ENCODE results near the gene ALKBH3. TPM values are rescaled to one million over a fixed set of nuclear protein-coding genes. Genes with fewer than 3 reads are reported as not detected.

Gene ALKBH3
- total RNA-seq, 1 donor from 2014 or later = 37.4 TPM

DNA sequence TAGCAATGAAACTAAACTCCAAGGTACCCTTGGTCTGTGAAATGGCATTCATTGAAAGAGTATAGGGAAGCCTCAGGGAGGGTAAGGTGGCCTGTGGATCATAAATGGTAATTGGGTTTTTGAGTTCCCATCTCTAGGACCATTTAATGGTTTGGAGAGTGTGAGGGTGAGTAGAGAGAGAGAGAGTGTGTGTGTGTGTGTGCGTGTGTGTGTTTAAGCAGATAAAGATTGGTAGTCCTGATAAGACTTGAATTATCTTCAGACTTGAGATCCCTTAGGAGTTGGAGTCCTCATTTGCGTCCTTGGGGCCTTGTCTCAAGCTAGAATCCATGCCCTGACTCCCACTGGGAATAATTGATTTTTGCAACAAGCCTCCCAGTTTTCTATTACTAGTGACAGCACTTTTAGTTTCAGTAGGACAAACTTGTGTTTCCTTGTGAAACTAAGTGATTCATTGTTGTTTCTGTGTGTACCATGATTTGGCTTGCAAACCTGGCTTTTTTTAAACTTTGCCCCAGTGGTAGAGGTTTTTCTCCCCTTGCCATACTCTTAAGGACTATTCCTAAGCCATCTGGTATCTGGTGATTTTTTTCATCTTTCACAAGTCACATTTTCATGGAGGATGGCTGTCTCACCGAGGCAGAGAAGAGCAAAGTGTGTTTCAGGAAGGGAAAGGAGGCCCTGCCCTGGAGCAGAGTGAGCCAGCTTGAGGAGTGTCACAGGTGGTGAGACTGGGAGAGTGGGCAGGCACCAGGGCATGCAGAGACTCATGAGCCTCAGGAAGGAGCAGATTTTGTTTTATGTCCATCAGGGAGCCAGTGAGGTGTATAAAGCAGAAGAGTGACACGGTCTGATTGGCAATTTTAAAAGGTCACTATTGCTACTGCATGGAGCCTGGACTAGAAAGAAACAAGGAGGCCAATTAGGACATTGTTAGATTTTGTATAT is 26.7 kb downstream of the ALKBH3 start:
- Mint-ChIP-seq H3K27ac (no peak overlapping the region), H3K36me3 (peaks cover 6% of the 10 kb centered on the region), H3K4me1 (peaks cover 19% of the 10 kb centered on the region), H3K27me3 (ENCODE audit: insufficient read depth, low read depth) (no peaks in the 10 kb centered on the region), H3K4me3 (no peak overlapping the region), H3K9me3 (no peaks in the 10 kb centered on the region)
- H3F3A ChIP-seq (ENCODE audit: low read depth) = no peaks in the 10 kb centered on the region
- no peaks in the 10 kb centered on the region for H3K9me3 ChIP-seq (ENCODE audit: low read depth)
- no peaks in the 10 kb centered on the region for H3K79me2 ChIP-seq (ENCODE audit: low read depth)
- TF ChIP-seq, protein P1, sequence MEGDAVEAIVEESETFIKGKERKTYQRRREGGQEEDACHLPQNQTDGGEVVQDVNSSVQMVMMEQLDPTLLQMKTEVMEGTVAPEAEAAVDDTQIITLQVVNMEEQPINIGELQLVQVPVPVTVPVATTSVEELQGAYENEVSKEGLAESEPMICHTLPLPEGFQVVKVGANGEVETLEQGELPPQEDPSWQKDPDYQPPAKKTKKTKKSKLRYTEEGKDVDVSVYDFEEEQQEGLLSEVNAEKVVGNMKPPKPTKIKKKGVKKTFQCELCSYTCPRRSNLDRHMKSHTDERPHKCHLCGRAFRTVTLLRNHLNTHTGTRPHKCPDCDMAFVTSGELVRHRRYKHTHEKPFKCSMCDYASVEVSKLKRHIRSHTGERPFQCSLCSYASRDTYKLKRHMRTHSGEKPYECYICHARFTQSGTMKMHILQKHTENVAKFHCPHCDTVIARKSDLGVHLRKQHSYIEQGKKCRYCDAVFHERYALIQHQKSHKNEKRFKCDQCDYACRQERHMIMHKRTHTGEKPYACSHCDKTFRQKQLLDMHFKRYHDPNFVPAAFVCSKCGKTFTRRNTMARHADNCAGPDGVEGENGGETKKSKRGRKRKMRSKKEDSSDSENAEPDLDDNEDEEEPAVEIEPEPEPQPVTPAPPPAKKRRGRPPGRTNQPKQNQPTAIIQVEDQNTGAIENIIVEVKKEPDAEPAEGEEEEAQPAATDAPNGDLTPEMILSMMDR (IDR thresholded peaks at IDR 0.05) = no peak
- TF ChIP-seq EZH2 (IDR thresholded peaks at IDR 0.05) (no peak), EZH2phosphoT487 (IDR thresholded peaks at IDR 0.05) (no peak)
- H3K9ac ChIP-seq = peak overlapping the region; percentile 29
- no peak overlapping the region for H2AFZ ChIP-seq (replicated peaks)
- no peaks in the 10 kb centered on the region for H3K36me3 ChIP-seq
- DNase-seq (ENCODE audit: low spot score) = no peak
- peaks cover 6% of the 10 kb centered on the region for H4K20me1 ChIP-seq (ENCODE audit: low read depth)
- H3K27me3 ChIP-seq = no peaks in the 10 kb centered on the region
- H3K27ac ChIP-seq = no peak overlapping the region
- no peaks in the 10 kb centered on the region for H3K4me1 ChIP-seq
- H3K4me3 ChIP-seq = no peak overlapping the region
- no peak overlapping the region for H3K4me2 ChIP-seq

DNA sequence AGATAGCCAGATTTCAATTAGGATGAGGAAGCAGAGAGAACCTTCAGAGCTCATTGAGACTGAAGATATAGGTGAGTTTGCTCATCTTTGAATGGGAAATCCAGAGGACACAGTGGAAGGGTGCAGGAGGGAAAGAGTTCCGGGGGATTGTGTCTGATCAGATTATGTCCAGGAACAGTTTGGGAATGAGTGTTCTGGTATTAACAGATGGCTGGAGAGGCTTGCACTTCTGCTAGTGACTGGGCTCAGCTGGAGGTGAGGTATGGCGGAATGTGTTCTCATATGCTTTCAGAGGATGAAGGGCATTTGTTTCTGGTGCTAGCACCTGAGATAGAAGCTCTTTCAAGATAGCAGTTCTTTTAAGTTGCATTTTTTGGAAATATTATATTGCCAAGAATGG is 27.6 kb downstream of the ALKBH3 start:
- H3K4me2 ChIP-seq = no peak overlapping the region
- no peak overlapping the region for H2AFZ ChIP-seq (replicated peaks)
- no peak overlapping the region for H3K4me3 ChIP-seq
- peaks cover 4% of the 10 kb centered on the region for H3K36me3 Mint-ChIP-seq
- H3K9me3 ChIP-seq (ENCODE audit: low read depth) = no peaks in the 10 kb centered on the region
- H3F3A ChIP-seq (ENCODE audit: low read depth) = no peaks in the 10 kb centered on the region
- H3K27me3 ChIP-seq = no peaks in the 10 kb centered on the region
- H3K27me3 Mint-ChIP-seq (ENCODE audit: insufficient read depth, low read depth) = no peaks in the 10 kb centered on the region
- no peak overlapping the region for H3K9ac ChIP-seq
- H3K4me3 Mint-ChIP-seq = no peak overlapping the region
- no peaks in the 10 kb centered on the region for H3K79me2 ChIP-seq (ENCODE audit: low read depth)
- no peak for DNase-seq (ENCODE audit: low spot score)
- H3K4me1 Mint-ChIP-seq = peaks cover 19% of the 10 kb centered on the region
- H3K9me3 Mint-ChIP-seq = no peaks in the 10 kb centered on the region
- TF ChIP-seq, protein P1 (IDR thresholded peaks at IDR 0.05) = no peak
- TF ChIP-seq EZH2 (IDR thresholded peaks at IDR 0.05) (no peak), EZH2phosphoT487 (IDR thresholded peaks at IDR 0.05) (no peak)
- H4K20me1 ChIP-seq (ENCODE audit: low read depth) = peaks cover 6% of the 10 kb centered on the region
- H3K27ac Mint-ChIP-seq = no peak overlapping the region
- H3K4me1 ChIP-seq = no peaks in the 10 kb centered on the region
- no peaks in the 10 kb centered on the region for H3K36me3 ChIP-seq
- no peak overlapping the region for H3K27ac ChIP-seq

DNA sequence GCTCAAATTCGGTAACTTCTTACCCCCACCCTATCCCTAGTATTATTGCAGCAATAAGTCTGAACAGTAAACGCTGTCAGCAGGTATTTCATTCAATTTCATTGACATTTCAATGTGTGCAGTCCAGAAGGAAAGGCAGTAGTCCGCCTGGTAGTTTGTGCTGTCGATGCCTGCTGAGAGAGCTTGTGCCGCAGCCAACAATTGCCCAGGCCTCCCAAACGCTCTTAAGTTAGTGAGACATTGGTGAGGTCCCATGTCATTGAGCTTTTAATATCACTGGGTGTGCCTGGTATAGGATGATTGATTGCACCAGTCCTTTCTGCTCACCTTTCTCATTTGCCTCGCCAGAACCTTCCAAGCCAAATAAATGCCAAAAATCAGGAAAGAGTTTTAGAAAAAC is 28.1 kb downstream of the ALKBH3 start:
- no peaks in the 10 kb centered on the region for H3K9me3 Mint-ChIP-seq
- Histone ChIP-seq H3K4me1 (no peaks in the 10 kb centered on the region), H3K9ac (no peak overlapping the region), H3K27ac (no peak overlapping the region), H3K79me2 (ENCODE audit: low read depth) (no peaks in the 10 kb centered on the region), H3K36me3 (no peaks in the 10 kb centered on the region), H3K27me3 (no peaks in the 10 kb centered on the region), H3K9me3 (ENCODE audit: low read depth) (no peaks in the 10 kb centered on the region), H3F3A (ENCODE audit: low read depth) (no peaks in the 10 kb centered on the region), H2AFZ (replicated peaks) (no peak overlapping the region), H3K4me2 (no peak overlapping the region), H4K20me1 (ENCODE audit: low read depth) (peaks cover 6% of the 10 kb centered on the region), H3K4me3 (no peak overlapping the region)
- H3K27ac Mint-ChIP-seq = no peak overlapping the region
- H3K4me3 Mint-ChIP-seq = no peak overlapping the region
- H3K27me3 Mint-ChIP-seq (ENCODE audit: insufficient read depth, low read depth) = no peaks in the 10 kb centered on the region
- no peak for TF ChIP-seq EZH2phosphoT487 (IDR thresholded peaks at IDR 0.05)
- TF ChIP-seq EZH2 (IDR thresholded peaks at IDR 0.05) = no peak
- TF ChIP-seq, protein P1 (IDR thresholded peaks at IDR 0.05) = no peak
- DNase-seq (ENCODE audit: low spot score) = no peak
- peaks cover 19% of the 10 kb centered on the region for H3K4me1 Mint-ChIP-seq
- peaks cover 3% of the 10 kb centered on the region for H3K36me3 Mint-ChIP-seq
